ENCODE measurements around the gene OR6C74.

GRCh38 chr12:55220725-55221124, 23.7 kb upstream of the OR6C74 start, which contains the start of gene OR10A7:
- TF ChIP-seq CTCF (IDR thresholded peaks at IDR 0.05; ENCODE audit: low read depth, low read length, poor library complexity, severe bottlenecking) (no peak), EZH2phosphoT487 (IDR thresholded peaks at IDR 0.05; ENCODE audit: borderline replicate concordance, low read length) (no peak)
